Measurements from ENCODE around the gene IL3. TPM values are rescaled to one million over a fixed set of nuclear protein-coding genes. Genes with fewer than 3 reads are reported as not detected.
A peak's percentile ranks its signal among the peaks of the same experiment; 100 is the strongest.

Gene IL3
- total RNA-seq, 1 experiment from 2014 or later, result not detected

- no peak overlapping the region for H3K4me3 Mint-ChIP-seq
- no peaks in the 10 kb centered on the region for H3K4me1 Mint-ChIP-seq
- no peak for TF ChIP-seq TEAD1 (CRISPR knock-in tag; IDR thresholded peaks at IDR 0.05)
- no peaks in the 10 kb centered on the region for H3K9me3 Mint-ChIP-seq
- DNase-seq (ENCODE audit: low spot score) (no peak), ATAC-seq (no peak)
- ChIA-PET CTCF (interaction anchor here (1.2 to 2.7 kb wide), 2 partner anchors 9 to 11 kb away, joined by 3 to 9 read pairs; no protein-coding TSS in a partner anchor), POLR2A (no interaction called here)
- H3K36me3 Mint-ChIP-seq, result no peaks in the 10 kb centered on the region
- H3K27me3 Mint-ChIP-seq (ENCODE audit: low read depth), result no peaks in the 10 kb centered on the region
- no peak overlapping the region for H3K27ac Mint-ChIP-seq
Measured at GRCh38 chr5:132074091-132074771, 13.8 kb downstream of the IL3 start.

- Mint-ChIP-seq H3K27me3 (ENCODE audit: low read depth) (no peaks in the 10 kb centered on the region), H3K36me3 (no peaks in the 10 kb centered on the region), H3K4me3 (no peak overlapping the region), H3K4me1 (no peaks in the 10 kb centered on the region), H3K27ac (no peak overlapping the region), H3K9me3 (no peaks in the 10 kb centered on the region)
- TF ChIP-seq GTF2I (CRISPR knock-in tag; conservative IDR thresholded peaks at IDR 0.05) (no peak), USF1 (CRISPR knock-in tag; IDR thresholded peaks at IDR 0.05) (peak; percentile 39; the same call in 1 of the 2 replicates), TCF7 (CRISPR knock-in tag; IDR thresholded peaks at IDR 0.05; ENCODE audit: low read depth) (no peak), USF2 (CRISPR knock-in tag; IDR thresholded peaks at IDR 0.05) (peak; percentile 71)
- ATAC-seq (peak; percentile 23; the same call in 1 of the 2 replicates), DNase-seq (ENCODE audit: low spot score) (no peak)
- ChIA-PET CTCF (interaction anchor here (0.9 to 2.7 kb wide), 2 partner anchors 10 to 12 kb away, joined by 4 to 9 read pairs; no protein-coding TSS in a partner anchor), POLR2A (no interaction called here)
Measured at GRCh38 chr5:132074772-132075718, 14.6 kb downstream of the IL3 start.

- H3K36me3 Mint-ChIP-seq, result no peaks in the 10 kb centered on the region
- no peak overlapping the region for H3K27ac Mint-ChIP-seq
- ATAC-seq (no peak), DNase-seq (ENCODE audit: low spot score) (no peak)
- POLR2A ChIA-PET, result no interaction called here
- no peak overlapping the region for H3K4me3 Mint-ChIP-seq
- no peaks in the 10 kb centered on the region for H3K4me1 Mint-ChIP-seq
- no peaks in the 10 kb centered on the region for H3K9me3 Mint-ChIP-seq
- H3K27me3 Mint-ChIP-seq (ENCODE audit: low read depth), result no peaks in the 10 kb centered on the region
- CTCF ChIA-PET, result interaction anchor here (0.9 to 2.7 kb wide), 2 partner anchors 10 to 13 kb away, joined by 4 to 9 read pairs; no protein-coding TSS in a partner anchor
- TF ChIP-seq ESRRA (CRISPR knock-in tag; IDR thresholded peaks at IDR 0.05; ENCODE audit: borderline replicate concordance), result no peak
- no peak for TF ChIP-seq TP53 (CRISPR knock-in tag; IDR thresholded peaks at IDR 0.05)
- no peak for TF ChIP-seq ZSCAN18 (CRISPR knock-in tag; IDR thresholded peaks at IDR 0.05)
- no peak for TF ChIP-seq ZNF512 (CRISPR knock-in tag; IDR thresholded peaks at IDR 0.05; ENCODE audit: borderline replicate concordance)
- TF ChIP-seq HMGA2 (CRISPR knock-in tag; IDR thresholded peaks at IDR 0.05), result 0 out of 2 replicates have a peak, but pooled peaks have one; percentile 46
Measured at GRCh38 chr5:132075719-132076077, 15.2 kb downstream of the IL3 start.

GRCh38 chr5:132076202-132076830, 15.9 kb downstream of the IL3 start:
- H3K4me1 Mint-ChIP-seq, result no peaks in the 10 kb centered on the region
- ATAC-seq (no peak), DNase-seq (ENCODE audit: low spot score) (no peak)
- H3K36me3 Mint-ChIP-seq, result no peaks in the 10 kb centered on the region
- no peak overlapping the region for H3K4me3 Mint-ChIP-seq
- ChIA-PET POLR2A (no interaction called here), CTCF (no interaction called here)
- H3K27ac Mint-ChIP-seq, result no peak overlapping the region
- H3K9me3 Mint-ChIP-seq, result no peaks in the 10 kb centered on the region
- no peaks in the 10 kb centered on the region for H3K27me3 Mint-ChIP-seq (ENCODE audit: low read depth)
- no peak for TF ChIP-seq NR2C2 (CRISPR knock-in tag; IDR thresholded peaks at IDR 0.05)
- no peak for TF ChIP-seq JAZF1 (CRISPR knock-in tag; IDR thresholded peaks at IDR 0.05)

Measured in WTC11 (cell line).